SH-SY5Y (cell line): ENCODE data around the gene FER.

Source experiments
- GATA2 ChIP-seq: IDR thresholded peaks from 2 replicates; pipeline ENCODE4 v1.6.1; 2011; ENCODE audit warnings: mild to moderate bottlenecking, low read depth, low read length
- GATA3 ChIP-seq: IDR thresholded peaks from 2 replicates; pipeline ENCODE4 v1.6.1; 2011; ENCODE audit warnings: low read depth, mild to moderate bottlenecking, low read length, moderate library complexity

DNA sequence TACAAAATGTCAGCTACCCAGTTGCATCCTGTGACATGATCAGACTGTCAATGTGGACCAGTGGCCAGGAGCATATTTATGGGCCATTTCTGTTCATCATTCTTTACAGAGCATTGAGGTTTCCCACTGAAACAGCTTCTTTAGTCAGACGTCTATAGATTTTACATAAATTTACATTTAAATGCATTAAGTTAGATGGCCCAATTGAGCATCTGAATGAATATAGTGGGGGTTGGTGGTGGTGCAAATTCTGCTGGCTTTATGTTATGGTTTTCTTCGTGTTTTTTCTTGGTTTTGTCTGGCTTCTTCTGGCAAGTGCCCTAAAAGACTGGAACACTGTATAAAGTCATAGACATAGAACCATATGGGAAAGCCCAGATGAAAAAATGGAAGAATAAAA is 448.0 kb downstream of the FER start:
- TF ChIP-seq GATA2 (no peak), GATA3 (no peak)
